Endothelial cell of umbilical vein (primary cell): ENCODE results near the gene ARHGAP21.

Source experiments
- CTCF ChIP-seq, 2 donors: IDR thresholded peaks; 1 replicate in 1 of 2; 2 replicates in 1 of 2; pipeline ENCODE4 v1.5.1; 2011; ENCODE audit warnings: low read length in 2 of 2, mild to moderate bottlenecking in 2 of 2, moderate library complexity in 2 of 2, control low read depth in 1 of 2, inconsistent platforms in 1 of 2, low read depth in 1 of 2; ENCODE audit not compliant: insufficient read depth in 1 of 2; ENCODE audit errors: extremely low read depth in 1 of 2
- EZH2 ChIP-seq: IDR thresholded peaks from 2 replicates; pipeline ENCODE4 v1.6.1; 2012; ENCODE audit warnings: borderline replicate concordance, low read depth, mild to moderate bottlenecking, moderate library complexity, low read length, inconsistent platforms; ENCODE audit not compliant: severe bottlenecking
- POLR2A ChIP-seq: IDR thresholded peaks from 2 replicates; pipeline ENCODE4 v1.6.1; 2012; ENCODE audit warnings: low read depth, mild to moderate bottlenecking, control low read depth, low read length
- POLR2AphosphoS5 ChIP-seq: IDR thresholded peaks from 2 replicates; pipeline ENCODE4 v1.6.1; 2012; ENCODE audit warnings: low read depth, mild to moderate bottlenecking, control low read depth, low read length, moderate library complexity; ENCODE audit not compliant: insufficient read depth
- TF ChIP-seq, protein P1 (sequence below): IDR thresholded peaks from 2 replicates; pipeline ENCODE4 v1.6.1; 2011; ENCODE audit not compliant: insufficient read depth, insufficient read length

DNA sequence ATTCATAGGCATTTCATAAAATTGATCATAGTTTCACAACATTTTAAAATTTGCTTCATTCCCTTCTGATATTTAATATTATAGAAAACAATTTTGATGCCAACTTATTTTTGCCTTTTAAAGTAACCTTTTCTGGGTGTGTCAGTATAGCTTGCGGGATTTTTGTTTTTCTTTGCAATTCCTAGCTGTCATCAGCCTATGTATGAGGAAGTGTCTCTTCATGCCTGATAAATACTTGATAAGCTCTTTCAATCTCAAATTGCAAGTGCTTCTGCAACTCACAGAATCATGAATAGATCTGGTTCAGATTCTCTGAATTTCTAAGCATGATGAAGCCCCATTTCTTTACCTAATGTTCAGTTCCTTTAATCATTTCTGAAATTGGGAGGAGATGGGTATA is 28.0 kb upstream of the ARHGAP21 start:
- TF ChIP-seq POLR2A (no peak), CTCF (IDR thresholded peaks at IDR 0.05; ENCODE audit: extremely low read depth in 1 of 2, insufficient read depth in 1 of 2, low read depth in 1 of 2, low read length in 2 of 2) (no peak), EZH2 (no peak), POLR2AphosphoS5 (no peak)
- TF ChIP-seq, protein P1, sequence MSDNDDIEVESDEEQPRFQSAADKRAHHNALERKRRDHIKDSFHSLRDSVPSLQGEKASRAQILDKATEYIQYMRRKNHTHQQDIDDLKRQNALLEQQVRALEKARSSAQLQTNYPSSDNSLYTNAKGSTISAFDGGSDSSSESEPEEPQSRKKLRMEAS: no peak
